PC-9 (cell line): ENCODE measurements around the gene MAML3.

Experiments
- EZH2 ChIP-seq: fragments of 200-600 bp; sonication (generic); IDR thresholded peaks from 2 replicates; pipeline ENCODE4 v1.8.0; 2017; ENCODE audit warnings: antibody characterized with exemption, low read depth
- TF ChIP-seq, protein P1 (sequence below): fragments of 200-600 bp; sonication (generic); conservative IDR thresholded peaks from 2 replicates; pipeline ENCODE4 v1.6.1; 2017; ENCODE audit warnings: mixed run types, antibody characterized with exemption, mild to moderate bottlenecking, moderate library complexity

DNA sequence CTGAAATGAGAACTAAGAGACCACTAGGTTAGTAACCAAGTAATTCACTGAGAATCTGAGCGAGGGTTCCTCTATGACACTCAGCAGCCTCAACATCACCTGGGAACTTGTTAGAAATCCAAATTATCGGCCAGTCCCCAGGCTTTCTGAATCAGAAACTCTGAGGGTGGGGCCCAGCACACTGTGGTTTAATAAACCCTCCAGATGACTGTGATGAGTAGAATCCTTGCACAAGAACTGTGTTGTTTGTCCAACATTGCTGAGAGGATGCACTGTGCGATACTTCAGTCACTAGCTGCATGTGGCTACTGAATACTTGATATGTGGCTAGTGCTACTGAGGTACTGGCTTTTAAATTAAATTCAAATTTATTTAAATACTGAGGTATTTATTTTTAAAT lies 243.9 kb downstream of the MAML3 start:
- TF ChIP-seq, protein P1, sequence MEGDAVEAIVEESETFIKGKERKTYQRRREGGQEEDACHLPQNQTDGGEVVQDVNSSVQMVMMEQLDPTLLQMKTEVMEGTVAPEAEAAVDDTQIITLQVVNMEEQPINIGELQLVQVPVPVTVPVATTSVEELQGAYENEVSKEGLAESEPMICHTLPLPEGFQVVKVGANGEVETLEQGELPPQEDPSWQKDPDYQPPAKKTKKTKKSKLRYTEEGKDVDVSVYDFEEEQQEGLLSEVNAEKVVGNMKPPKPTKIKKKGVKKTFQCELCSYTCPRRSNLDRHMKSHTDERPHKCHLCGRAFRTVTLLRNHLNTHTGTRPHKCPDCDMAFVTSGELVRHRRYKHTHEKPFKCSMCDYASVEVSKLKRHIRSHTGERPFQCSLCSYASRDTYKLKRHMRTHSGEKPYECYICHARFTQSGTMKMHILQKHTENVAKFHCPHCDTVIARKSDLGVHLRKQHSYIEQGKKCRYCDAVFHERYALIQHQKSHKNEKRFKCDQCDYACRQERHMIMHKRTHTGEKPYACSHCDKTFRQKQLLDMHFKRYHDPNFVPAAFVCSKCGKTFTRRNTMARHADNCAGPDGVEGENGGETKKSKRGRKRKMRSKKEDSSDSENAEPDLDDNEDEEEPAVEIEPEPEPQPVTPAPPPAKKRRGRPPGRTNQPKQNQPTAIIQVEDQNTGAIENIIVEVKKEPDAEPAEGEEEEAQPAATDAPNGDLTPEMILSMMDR, result no peak
- no peak for TF ChIP-seq EZH2
